GM19025 (cell line): Measurements from ENCODE around the gene MEOX1.
"Not testable (repeated sequence)": the region's sequence is repeated elsewhere in the genome, so short reads cannot be mapped to it uniquely, and the experiment has no call there.

Source experiments
- ATAC-seq: cut with Tn5 transposase; IDR thresholded peaks from one replicate; pipeline ENCODE4 v1.9.1; 2021; ENCODE audit warnings: mild to moderate bottlenecking, low read depth, moderate library complexity; ENCODE audit not compliant: unreplicated experiment

MEOX1 gene

GRCh38 chr17:43661699-43662412 is at the start of gene MEOX1:
Gene MEOX1 (minus strand): TSS chr17:43661922. CDS start chr17:43661534, 388 bp downstream.
- ATAC-seq: no peak

- no peak for ATAC-seq
Observed at GRCh38 chr17:43710101-43710500, 48.4 kb upstream of the MEOX1 start.

GRCh38 chr17:43709210-43709609 is 47.5 kb upstream of the MEOX1 start:
- ATAC-seq: no peak

GRCh38 chr17:43707184-43707583 is 45.5 kb upstream of the MEOX1 start:
- ATAC-seq: no peak

- no peak for ATAC-seq
Observed at GRCh38 chr17:43706235-43706634, 44.5 kb upstream of the MEOX1 start.

GRCh38 chr17:43703630-43704029 is 41.9 kb upstream of the MEOX1 start:
- no peak for ATAC-seq

- ATAC-seq: no peak
Observed at GRCh38 chr17:43702637-43703036, 40.9 kb upstream of the MEOX1 start.

GRCh38 chr17:43701318-43701743 is 39.6 kb upstream of the MEOX1 start:
- no peak for ATAC-seq

- no peak for ATAC-seq
Observed at GRCh38 chr17:43699438-43699756, 37.7 kb upstream of the MEOX1 start.

- ATAC-seq: no peak
Observed at GRCh38 chr17:43698678-43699437, 37.1 kb upstream of the MEOX1 start.

GRCh38 chr17:43697937-43698336 is 36.2 kb upstream of the MEOX1 start:
- no peak for ATAC-seq

GRCh38 chr17:43696891-43697290 is 35.2 kb upstream of the MEOX1 start:
- no peak for ATAC-seq

GRCh38 chr17:43695970-43696865 is 34.5 kb upstream of the MEOX1 start:
- ATAC-seq: no peak

GRCh38 chr17:43694081-43694870 is 32.6 kb upstream of the MEOX1 start:
- no peak for ATAC-seq

- no peak for ATAC-seq
Observed at GRCh38 chr17:43691317-43691693, 29.6 kb upstream of the MEOX1 start.

GRCh38 chr17:43690624-43691316 is 29.0 kb upstream of the MEOX1 start:
- ATAC-seq: no peak

- no peak for ATAC-seq
Observed at GRCh38 chr17:43689814-43690213, 28.1 kb upstream of the MEOX1 start.

GRCh38 chr17:43689131-43689530 is 27.4 kb upstream of the MEOX1 start:
- ATAC-seq: no peak

GRCh38 chr17:43686957-43687356 is 25.2 kb upstream of the MEOX1 start:
- not testable (repeated sequence) for ATAC-seq
